Natural killer cell (primary cell): ENCODE results near the gene RYR1. TPM values are rescaled to one million over a fixed set of nuclear protein-coding genes. Genes with fewer than 3 reads are reported as not detected.

Experiments
- ATAC-seq, 3 donors: fragments of 150-1000 bp in 2 of 3; fragments of 200-7000 bp in 1 of 3; cut with Tn5 transposase; 1 replicate in 1 of 3; 2 replicates in 2 of 3; pipeline ENCODE4 v1.10.0; 2021; ENCODE audit warnings: mild to moderate bottlenecking in 2 of 3, moderate library complexity in 2 of 3
- DNase-seq, 2 donors: peaks; one replicate each; pipeline versions ENCODE4 v3.0.0 to v3.0.0-alpha.2; 2013 to 2021; ENCODE audit warnings: mixed read lengths in 1 of 2
- H3K27ac ChIP-seq: one replicate; pipeline ENCODE4 v1.5.1; 2013; ENCODE audit warnings: mild to moderate bottlenecking, low read length
- H3K27me3 ChIP-seq: one replicate; pipeline ENCODE4 v1.6.1; 2013; ENCODE audit warnings: low read length; ENCODE audit not compliant: control insufficient read depth, insufficient read depth
- H3K36me3 ChIP-seq: one replicate; pipeline ENCODE4 v1.6.1; 2013; ENCODE audit warnings: low read length; ENCODE audit not compliant: control insufficient read depth, insufficient read depth
- H3K4me1 ChIP-seq: one replicate; pipeline ENCODE4 v1.6.1; 2013; ENCODE audit warnings: low read length; ENCODE audit not compliant: control insufficient read depth, insufficient read depth
- H3K4me3 ChIP-seq: one replicate; pipeline ENCODE4 v1.5.1; 2013; ENCODE audit warnings: low read length
- H3K9me3 ChIP-seq: one replicate; pipeline ENCODE4 v1.6.1; 2013; ENCODE audit warnings: low read length; ENCODE audit not compliant: control insufficient read depth, insufficient read depth
- H3K27ac Mint-ChIP-seq, 2 donors: one replicate each; pipeline ENCODE4 v1.8.0; 2022; ENCODE audit warnings: mild to moderate bottlenecking in 2 of 2, mixed read lengths in 2 of 2, moderate library complexity in 1 of 2
- H3K27me3 Mint-ChIP-seq, 2 donors: one replicate each; pipeline ENCODE4 v1.8.0; 2022; ENCODE audit warnings: low read depth in 2 of 2, mixed read lengths in 2 of 2
- H3K36me3 Mint-ChIP-seq: one replicate; pipeline ENCODE4 v1.8.0; 2022; ENCODE audit warnings: mixed read lengths
- H3K4me1 Mint-ChIP-seq, 2 donors: one replicate each; pipeline ENCODE4 v1.8.0; 2022; ENCODE audit warnings: mixed read lengths in 2 of 2
- H3K4me3 Mint-ChIP-seq: one replicate; pipeline ENCODE4 v1.8.0; 2022; ENCODE audit warnings: mild to moderate bottlenecking, moderate library complexity, mixed read lengths
- H3K9me3 Mint-ChIP-seq, 2 donors: one replicate each; pipeline ENCODE4 v1.8.0; 2022; ENCODE audit warnings: mixed read lengths in 2 of 2
- CTCF ChIP-seq: fragments of 200-600 bp; IDR thresholded peaks from one replicate; pipeline ENCODE4 v1.8.0; 2022; ENCODE audit warnings: antibody characterized with exemption
- WGBS: methylation state at CpG from one replicate; pipeline ENCODE4 v1.1.7; 2013; ENCODE audit warnings: missing lambda C conversion rate; ENCODE audit not compliant: insufficient coverage; 5-methylcytosine and 5-hydroxymethylcytosine counted together
- intact Hi-C: fragments of 100-400 bp; cut with micrococcal nuclease; formaldehyde crosslinking; loops from one replicate; pipeline ENCODE4 v1.14.2; 2022
- total RNA-seq, 4 donors: library from RNA; stranded (reverse); fragments of 120-200 nt in 1 of 4; gene quantifications; one replicate each; pipeline versions ENCODE4 v1.2.3 to v1.2.4, GENCODE V29; 2013 to 2022

Gene RYR1
- total RNA-seq, 3 donors from 2014 or later (not counting 1 experiment from before 2014, with no cell fraction given), result 0.05 to 1.0 (median 0.65) TPM

- TF ChIP-seq CTCF, result no peak
- peaks cover 0 to 7% of the 10 kb centered on the region in 2 donors for H3K4me1 Mint-ChIP-seq
- intact Hi-C loops, result loop anchor here (5.0 kb wide), 1 partner anchor 104 kb away; the partner anchor contains the start of gene FAM98C
- H3K9me3 Mint-ChIP-seq, result no peaks in the 10 kb centered on the region
- H3K27ac Mint-ChIP-seq, result no peak overlapping the region
- no peak overlapping the region for H3K4me3 ChIP-seq
- no peaks in the 10 kb centered on the region for H3K9me3 ChIP-seq
- no peak overlapping the region for H3K4me3 Mint-ChIP-seq
- peaks cover 0 to 2% of the 10 kb centered on the region in 2 donors for H3K27me3 Mint-ChIP-seq
- H3K36me3 Mint-ChIP-seq, result no peaks in the 10 kb centered on the region
- 95% methylated on average over 11 of the region's 11 CpGs for WGBS
- ATAC-seq (no peak), DNase-seq (no peak)
- H3K36me3 ChIP-seq, result no peaks in the 10 kb centered on the region
- peaks cover 14% of the 10 kb centered on the region for H3K4me1 ChIP-seq
- H3K27me3 ChIP-seq, result no peaks in the 10 kb centered on the region
- H3K27ac ChIP-seq, result no peak overlapping the region
These were observed 72.9 kb downstream of the RYR1 start for GRCh38 chr19:38506375-38506722.

GRCh38 chr19:38506723-38507550 is 73.4 kb downstream of the RYR1 start:
- no peak overlapping the region for H3K4me3 ChIP-seq
- WGBS, result 48% methylated on average over 35 of the region's 35 CpGs
- peak overlapping the region; percentile 42 for H3K4me3 Mint-ChIP-seq
- ATAC-seq (peak; percentile 80 to 89 (median 88)), DNase-seq (peak; percentile 42 to 92)
- H3K4me1 Mint-ChIP-seq, result peaks cover 0 to 7% of the 10 kb centered on the region in 2 donors
- no peak overlapping the region for H3K27ac ChIP-seq
- intact Hi-C loops, result loop anchor here (5.0 kb wide), 1 partner anchor 105 kb away; the partner anchor contains the start of gene FAM98C
- H3K9me3 Mint-ChIP-seq, result no peaks in the 10 kb centered on the region
- no peak for TF ChIP-seq CTCF
- H3K36me3 Mint-ChIP-seq, result no peaks in the 10 kb centered on the region
- H3K36me3 ChIP-seq, result no peaks in the 10 kb centered on the region
- H3K27me3 Mint-ChIP-seq, result peaks cover 0 to 4% of the 10 kb centered on the region in 2 donors
- H3K27ac Mint-ChIP-seq, result no peak overlapping the region
- H3K27me3 ChIP-seq, result no peaks in the 10 kb centered on the region
- H3K9me3 ChIP-seq, result no peaks in the 10 kb centered on the region
- peaks cover 14% of the 10 kb centered on the region for H3K4me1 ChIP-seq

- Histone ChIP-seq H3K27me3 (no peaks in the 10 kb centered on the region), H3K4me3 (no peak overlapping the region), H3K27ac (no peak overlapping the region), H3K4me1 (peaks cover 14% of the 10 kb centered on the region), H3K9me3 (no peaks in the 10 kb centered on the region), H3K36me3 (no peaks in the 10 kb centered on the region)
- ATAC-seq (no peak), DNase-seq (no peak)
- no peaks in the 10 kb centered on the region for H3K9me3 Mint-ChIP-seq
- TF ChIP-seq CTCF, result no peak
- intact Hi-C loops, result loop anchor here (5.0 kb wide), 1 partner anchor 105 kb away; the partner anchor contains the start of gene FAM98C
- H3K27me3 Mint-ChIP-seq, result peaks cover 0 to 4% of the 10 kb centered on the region in 2 donors
- peaks cover 0 to 7% of the 10 kb centered on the region in 2 donors for H3K4me1 Mint-ChIP-seq
- no peak overlapping the region for H3K27ac Mint-ChIP-seq
- no peaks in the 10 kb centered on the region for H3K36me3 Mint-ChIP-seq
- H3K4me3 Mint-ChIP-seq, result no peak overlapping the region
- WGBS, result 87% methylated on average over 12 of the region's 12 CpGs
These were observed 74.1 kb downstream of the RYR1 start for GRCh38 chr19:38507551-38508127.
